DND-41 (cell line): ENCODE data around the gene CPD.

Experiments used
- EZH2 ChIP-seq: IDR thresholded peaks from 3 replicates; pipeline ENCODE4 v1.6.1; 2012; ENCODE audit warnings: borderline replicate concordance, low read depth, mild to moderate bottlenecking, moderate library complexity, low read length, inconsistent platforms; ENCODE audit not compliant: severe bottlenecking
- TF ChIP-seq, protein P1 (sequence below): IDR thresholded peaks from 2 replicates; pipeline ENCODE4 v1.5.1; 2012; ENCODE audit warnings: borderline replicate concordance, low read length, moderate library complexity, mild to moderate bottlenecking; ENCODE audit not compliant: poor library complexity, severe bottlenecking; ENCODE audit errors: extremely low read depth

DNA sequence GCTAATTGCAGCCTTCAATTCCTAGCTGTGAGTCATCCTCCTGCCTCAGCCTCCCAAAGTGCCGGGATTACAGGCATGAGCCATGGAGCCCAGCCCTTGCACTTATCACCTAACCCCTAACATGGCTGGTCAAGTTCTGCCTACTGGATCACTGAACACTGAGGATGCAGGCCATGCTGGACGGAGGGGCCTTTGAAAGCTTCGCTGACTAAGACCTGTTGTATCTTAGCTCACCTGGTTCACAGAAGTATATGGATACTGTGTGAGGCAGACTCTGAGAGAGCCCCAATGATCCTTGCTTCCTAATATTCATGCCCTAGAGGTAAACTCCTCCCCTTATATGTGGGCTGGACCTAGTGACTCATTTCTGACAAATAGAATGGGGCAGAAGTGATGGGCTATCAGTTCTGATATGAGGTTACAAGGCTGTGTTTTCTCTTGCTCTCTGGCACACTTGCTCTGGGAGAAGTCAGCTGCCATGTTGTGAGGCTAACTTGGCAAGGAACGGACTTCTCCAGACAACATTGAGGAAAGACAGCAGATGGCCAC lies 33.1 kb upstream of the CPD start:
- TF ChIP-seq, protein P1, sequence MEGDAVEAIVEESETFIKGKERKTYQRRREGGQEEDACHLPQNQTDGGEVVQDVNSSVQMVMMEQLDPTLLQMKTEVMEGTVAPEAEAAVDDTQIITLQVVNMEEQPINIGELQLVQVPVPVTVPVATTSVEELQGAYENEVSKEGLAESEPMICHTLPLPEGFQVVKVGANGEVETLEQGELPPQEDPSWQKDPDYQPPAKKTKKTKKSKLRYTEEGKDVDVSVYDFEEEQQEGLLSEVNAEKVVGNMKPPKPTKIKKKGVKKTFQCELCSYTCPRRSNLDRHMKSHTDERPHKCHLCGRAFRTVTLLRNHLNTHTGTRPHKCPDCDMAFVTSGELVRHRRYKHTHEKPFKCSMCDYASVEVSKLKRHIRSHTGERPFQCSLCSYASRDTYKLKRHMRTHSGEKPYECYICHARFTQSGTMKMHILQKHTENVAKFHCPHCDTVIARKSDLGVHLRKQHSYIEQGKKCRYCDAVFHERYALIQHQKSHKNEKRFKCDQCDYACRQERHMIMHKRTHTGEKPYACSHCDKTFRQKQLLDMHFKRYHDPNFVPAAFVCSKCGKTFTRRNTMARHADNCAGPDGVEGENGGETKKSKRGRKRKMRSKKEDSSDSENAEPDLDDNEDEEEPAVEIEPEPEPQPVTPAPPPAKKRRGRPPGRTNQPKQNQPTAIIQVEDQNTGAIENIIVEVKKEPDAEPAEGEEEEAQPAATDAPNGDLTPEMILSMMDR = no peak
- no peak for TF ChIP-seq EZH2
